NB4 (cell line): ENCODE results near the gene GFOD1.

Experiments
- POLR2A ChIP-seq: IDR thresholded peaks from 2 replicates; pipeline ENCODE4 v1.6.1; 2011; ENCODE audit warnings: mild to moderate bottlenecking; ENCODE audit not compliant: insufficient read length; ENCODE audit errors: extremely low read depth
- TF ChIP-seq, protein P1 (sequence below): IDR thresholded peaks from one replicate; pipeline ENCODE4 v1.5.1; 2012; ENCODE audit warnings: low read depth, low read length

DNA sequence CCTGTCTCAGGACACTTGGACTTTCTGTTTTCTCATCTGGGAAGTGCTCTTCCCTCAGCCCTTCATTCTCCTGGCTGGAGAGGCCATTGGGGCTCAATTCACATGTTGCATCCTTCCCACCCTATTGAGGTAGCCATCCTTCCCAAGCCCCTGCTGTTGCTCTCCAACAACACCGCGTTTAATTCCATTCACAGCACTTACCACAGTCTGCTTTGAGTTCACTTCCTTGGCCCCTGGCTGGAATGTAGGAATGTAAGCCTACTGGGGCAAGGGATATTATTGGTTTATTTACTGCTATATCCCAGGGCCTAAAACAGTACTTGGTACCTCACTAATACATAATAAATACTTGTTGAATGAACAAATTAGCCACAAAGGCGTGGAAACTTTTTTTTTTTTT lies 6.7 kb upstream of the GFOD1 start:
- no peak for TF ChIP-seq POLR2A
- TF ChIP-seq, protein P1, sequence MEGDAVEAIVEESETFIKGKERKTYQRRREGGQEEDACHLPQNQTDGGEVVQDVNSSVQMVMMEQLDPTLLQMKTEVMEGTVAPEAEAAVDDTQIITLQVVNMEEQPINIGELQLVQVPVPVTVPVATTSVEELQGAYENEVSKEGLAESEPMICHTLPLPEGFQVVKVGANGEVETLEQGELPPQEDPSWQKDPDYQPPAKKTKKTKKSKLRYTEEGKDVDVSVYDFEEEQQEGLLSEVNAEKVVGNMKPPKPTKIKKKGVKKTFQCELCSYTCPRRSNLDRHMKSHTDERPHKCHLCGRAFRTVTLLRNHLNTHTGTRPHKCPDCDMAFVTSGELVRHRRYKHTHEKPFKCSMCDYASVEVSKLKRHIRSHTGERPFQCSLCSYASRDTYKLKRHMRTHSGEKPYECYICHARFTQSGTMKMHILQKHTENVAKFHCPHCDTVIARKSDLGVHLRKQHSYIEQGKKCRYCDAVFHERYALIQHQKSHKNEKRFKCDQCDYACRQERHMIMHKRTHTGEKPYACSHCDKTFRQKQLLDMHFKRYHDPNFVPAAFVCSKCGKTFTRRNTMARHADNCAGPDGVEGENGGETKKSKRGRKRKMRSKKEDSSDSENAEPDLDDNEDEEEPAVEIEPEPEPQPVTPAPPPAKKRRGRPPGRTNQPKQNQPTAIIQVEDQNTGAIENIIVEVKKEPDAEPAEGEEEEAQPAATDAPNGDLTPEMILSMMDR, result no peak
